Fibroblast of skin of right biceps (primary cell): ENCODE measurements around the gene DNAJC6.
"Not testable (repeated sequence)": the region's sequence is repeated elsewhere in the genome, so short reads cannot be mapped to it uniquely, and the experiment has no call there.

ENCODE experiments used
- DNase-seq: peaks from one replicate; pipeline ENCODE4 v3.0.0-alpha.2; 2013

Gene DNAJC6

GRCh38 chr1:65309304-65310077, at the start of gene DNAJC6:
TSS of gene DNAJC6 (plus strand) at chr1:65309543. CDS start at chr1:65309746, 203 bp downstream.
- DNase-seq: peak; percentile 70

DNA sequence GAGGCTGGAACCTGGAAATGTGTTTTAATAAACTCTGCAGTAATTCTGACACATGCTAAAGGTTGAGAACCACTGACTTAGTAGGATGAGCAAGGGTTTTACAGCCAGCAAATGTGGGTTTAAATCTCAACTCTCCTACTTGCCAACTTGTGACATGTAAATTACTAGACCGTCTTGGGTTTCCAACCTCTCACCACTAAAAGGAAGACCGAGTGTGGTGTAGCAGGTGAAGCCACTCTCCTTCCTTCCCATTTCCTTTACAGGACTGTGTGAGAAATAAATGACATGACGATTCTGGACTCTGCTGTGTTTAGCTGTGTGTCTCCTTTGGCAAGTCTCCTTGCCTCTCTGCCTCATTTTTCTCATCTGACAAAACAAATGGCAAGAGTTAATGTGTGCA, 49.5 kb upstream of the DNAJC6 start:
- no peak for DNase-seq

DNA sequence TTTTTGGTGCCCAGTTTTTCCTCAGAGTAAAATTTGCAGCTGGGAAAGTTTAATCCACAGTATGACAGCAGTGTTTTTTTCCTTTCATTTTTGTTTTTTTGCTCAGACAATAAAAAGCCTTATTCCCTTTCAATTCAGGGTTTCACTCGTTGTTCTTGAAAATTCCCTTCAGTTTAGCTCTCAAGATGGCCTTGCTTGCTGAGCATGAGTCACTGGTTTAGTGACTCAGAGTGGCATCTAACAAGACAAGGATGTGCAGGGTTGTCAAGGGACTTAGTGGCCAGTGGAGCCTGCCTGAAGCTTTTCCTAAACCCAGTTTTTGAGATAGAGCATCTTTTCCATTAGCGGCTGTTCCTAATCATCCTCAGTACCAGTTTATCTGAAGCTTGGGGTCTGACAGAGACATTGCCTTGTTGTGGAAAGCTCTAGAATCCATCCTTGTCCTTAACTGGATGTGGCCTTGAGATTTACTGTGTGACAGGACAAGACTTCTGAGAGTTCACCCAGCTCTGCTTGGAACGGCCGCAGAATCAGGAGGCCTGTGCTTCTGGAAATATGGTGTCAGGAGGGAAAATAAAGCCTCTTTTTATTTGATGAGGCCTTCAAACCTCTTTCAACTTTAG, 48.4 kb upstream of the DNAJC6 start:
- DNase-seq: peak; percentile 82

- no peak for DNase-seq
These were observed 46.1 kb upstream of the DNAJC6 start for GRCh38 chr1:65263286-65263685.

DNA sequence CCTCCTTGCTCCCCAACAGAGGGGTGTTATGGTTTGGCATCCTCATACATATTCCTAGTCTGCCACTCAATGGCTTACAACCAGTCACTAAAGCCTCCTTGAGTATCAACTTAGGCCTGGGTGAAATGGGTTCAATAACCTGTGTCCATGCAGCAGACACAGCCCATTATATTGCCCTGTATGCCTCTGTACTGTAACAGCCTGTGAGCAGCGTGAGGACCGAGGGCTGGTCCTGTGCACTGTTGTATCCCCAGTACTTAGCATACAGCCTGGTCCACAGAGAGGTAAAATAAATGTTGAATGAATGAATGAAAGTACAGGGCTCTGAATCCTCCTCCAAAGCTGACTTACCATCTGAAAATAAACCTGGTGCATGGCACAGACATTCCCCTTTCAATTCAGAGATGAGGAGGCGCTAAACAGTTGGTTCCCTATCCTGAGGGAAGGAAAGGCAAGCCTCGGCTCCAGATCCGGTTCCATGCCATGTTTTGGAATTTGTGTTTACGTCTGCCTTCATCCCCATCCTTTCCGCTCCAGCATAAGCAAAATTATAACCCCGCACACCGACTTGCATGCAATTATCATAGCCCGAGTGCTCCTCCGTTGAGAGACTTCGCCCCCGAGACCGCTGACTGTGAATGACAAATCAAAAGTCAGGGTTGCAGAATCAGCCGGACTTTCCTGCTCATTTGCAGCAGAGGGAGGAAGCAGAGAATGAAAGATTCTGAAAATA, 45.0 kb upstream of the DNAJC6 start:
- DNase-seq: peak; percentile 72

DNA sequence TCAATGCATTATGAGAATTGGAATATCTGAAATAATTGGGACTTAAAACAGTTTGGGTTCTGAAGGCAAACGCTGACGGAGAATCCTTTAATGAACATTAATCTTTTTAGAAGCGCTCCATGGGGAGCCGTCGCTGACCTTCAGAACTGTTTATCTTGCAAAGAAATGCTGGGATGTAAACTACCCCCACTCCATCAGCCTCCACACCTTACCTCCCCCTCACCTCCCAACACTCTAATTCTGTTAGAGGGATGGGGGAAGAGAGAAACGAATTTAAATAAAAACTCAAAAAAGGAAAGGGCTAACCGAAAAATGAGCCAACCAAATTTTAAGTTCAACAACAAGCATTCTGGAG, 44.1 kb upstream of the DNAJC6 start:
- DNase-seq: no peak

GRCh38 chr1:65265651-65266351, 43.5 kb upstream of the DNAJC6 start:
- peak; percentile 66 for DNase-seq

GRCh38 chr1:65266476-65266875, 42.9 kb upstream of the DNAJC6 start:
- DNase-seq: no peak

- no peak for DNase-seq
These were observed 42.1 kb upstream of the DNAJC6 start for GRCh38 chr1:65267271-65267670.

GRCh38 chr1:65267683-65268082, 41.7 kb upstream of the DNAJC6 start:
- no peak for DNase-seq

DNA sequence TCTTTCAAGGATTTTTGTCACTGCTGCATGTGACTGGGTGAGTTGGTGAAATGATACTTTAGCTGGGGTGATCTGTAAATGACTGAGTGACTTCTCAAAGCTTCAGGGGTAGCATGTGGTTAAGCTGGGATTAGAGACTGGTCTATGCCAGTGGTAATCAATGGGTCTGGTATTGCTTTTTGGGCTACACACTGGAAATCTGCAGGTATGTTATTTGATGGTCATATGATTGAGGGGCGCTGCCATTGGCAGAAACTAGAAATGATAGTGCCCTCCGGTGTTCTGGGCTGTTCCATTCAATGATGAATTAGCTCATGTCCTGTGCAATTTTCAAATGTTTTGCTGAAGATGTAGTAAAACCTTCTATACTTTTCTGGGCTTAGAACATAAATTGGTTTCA, 39.7 kb upstream of the DNAJC6 start:
- DNase-seq: no peak

- DNase-seq: no peak
These were observed 33.0 kb upstream of the DNAJC6 start for GRCh38 chr1:65276197-65276939.

DNA sequence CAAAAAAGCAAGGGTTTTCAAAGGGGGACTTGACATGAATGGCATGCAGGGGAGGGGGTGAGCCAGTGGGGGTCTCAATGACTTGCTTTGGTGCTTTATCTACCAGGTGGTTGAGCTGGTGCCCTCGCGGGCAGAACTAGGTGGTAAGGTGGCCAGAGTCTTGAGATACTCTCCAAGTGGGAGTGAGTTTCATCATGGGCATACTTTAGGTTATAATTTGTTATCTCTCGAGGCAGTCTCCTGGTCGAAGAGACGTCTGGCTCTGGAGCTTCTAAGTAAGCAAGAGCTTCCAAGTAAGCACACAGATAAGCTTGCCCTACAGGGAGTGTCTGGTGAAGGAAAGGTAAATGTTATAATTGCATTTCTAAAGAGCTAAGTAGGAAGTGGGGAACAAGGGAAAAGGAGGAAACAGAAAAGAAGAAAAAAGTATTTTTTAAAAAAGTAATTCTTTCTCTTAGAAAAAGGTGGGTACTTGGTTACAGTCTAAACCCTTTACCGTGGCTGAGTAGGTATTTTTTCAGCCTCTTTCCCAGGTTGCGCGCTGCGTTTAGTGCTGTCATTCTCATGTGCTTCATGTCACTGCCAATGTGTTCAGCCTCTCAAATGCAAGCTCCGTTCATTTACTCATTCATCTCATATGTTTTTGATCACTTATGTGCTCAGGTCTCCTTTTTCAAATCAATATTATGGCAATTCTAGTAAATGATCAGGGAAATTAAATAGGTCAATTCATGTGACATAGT, 31.6 kb upstream of the DNAJC6 start:
- no peak for DNase-seq

GRCh38 chr1:65278376-65279069, 30.8 kb upstream of the DNAJC6 start:
- DNase-seq: peak; percentile 8

- DNase-seq: peak; percentile 30
These were observed 30.1 kb upstream of the DNAJC6 start for GRCh38 chr1:65279070-65279779.

DNA sequence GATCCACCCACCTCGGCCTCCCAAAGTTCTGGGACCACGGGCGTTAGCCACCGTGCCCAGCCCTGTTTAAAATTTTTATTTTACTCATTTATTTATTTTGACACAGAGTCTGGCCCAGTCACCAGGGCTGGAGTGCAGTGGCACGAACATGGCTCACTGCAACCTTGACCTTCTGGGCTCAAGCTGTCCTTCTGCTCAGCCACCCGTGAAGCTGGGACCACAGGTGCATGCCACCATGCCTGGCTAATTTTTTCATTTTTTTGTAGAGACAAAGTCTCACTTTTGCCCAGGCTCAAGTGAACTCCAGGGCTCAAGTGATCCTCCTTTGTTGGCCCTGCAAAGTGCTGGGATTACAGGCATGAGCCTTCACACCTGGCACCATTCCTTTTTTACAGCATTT, 27.5 kb upstream of the DNAJC6 start:
- no peak for DNase-seq

GRCh38 chr1:65284229-65284628, 25.1 kb upstream of the DNAJC6 start:
- DNase-seq: no peak

GRCh38 chr1:65289449-65289848, 19.9 kb upstream of the DNAJC6 start:
- DNase-seq: no peak

GRCh38 chr1:65291818-65292217, 17.5 kb upstream of the DNAJC6 start:
- not testable (repeated sequence) for DNase-seq

- no peak for DNase-seq
These were observed 16.3 kb upstream of the DNAJC6 start for GRCh38 chr1:65292861-65293593.
